HUDEP-2 (cell line): ENCODE data around the gene ELAVL2.

Source experiments
- DNase-seq, 76 experiments: peaks; one replicate each; lab custom pipeline; 2025; ENCODE audit not compliant: unreplicated experiment in 76 of 76; lab: John Stamatoyannopoulos, UW

Gene ELAVL2

DNA sequence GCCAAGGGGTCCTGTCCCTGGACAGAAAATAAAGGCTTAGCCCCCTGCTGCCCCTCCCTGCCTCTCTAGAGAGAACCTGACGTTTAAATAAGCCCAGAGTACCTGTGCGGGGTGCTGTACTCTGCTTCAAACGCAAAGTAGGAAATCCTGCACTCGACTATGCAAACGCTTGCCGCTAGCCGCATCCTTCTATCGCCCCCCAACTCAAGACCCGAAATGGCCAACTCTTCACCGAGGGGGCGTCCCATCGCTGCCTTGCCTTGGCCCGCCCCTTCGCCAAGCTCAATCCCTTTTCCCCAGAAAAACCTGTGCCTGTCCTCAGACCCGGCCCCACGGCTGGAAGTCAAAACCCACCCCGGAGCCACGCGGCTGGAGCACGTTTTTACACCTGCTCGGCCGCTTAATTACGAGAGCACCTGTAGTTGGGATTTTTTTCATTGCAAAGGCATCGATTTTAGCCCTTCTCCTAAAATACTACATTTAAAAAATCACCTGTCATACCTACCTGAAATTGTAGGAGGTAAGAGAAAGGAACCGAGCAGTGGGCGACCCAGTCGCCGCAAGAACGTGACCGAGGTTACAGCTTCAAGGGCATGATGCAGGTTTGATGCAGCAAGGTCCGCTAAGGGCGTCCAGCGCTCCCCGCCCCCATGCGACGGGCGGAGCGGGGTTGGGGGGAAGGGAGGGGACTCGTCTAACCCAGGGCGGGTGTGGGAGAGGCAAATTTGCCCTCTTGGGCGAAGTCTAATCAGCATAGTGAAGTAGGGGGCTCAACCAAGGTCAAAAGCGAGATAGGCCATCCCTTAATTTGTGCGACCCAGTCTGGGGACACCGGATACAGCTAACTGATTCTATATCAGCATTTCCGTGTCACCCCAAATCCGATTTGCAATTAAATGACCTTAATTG is 3.5 kb downstream of the ELAVL2 start:
- DNase-seq: no peak

DNA sequence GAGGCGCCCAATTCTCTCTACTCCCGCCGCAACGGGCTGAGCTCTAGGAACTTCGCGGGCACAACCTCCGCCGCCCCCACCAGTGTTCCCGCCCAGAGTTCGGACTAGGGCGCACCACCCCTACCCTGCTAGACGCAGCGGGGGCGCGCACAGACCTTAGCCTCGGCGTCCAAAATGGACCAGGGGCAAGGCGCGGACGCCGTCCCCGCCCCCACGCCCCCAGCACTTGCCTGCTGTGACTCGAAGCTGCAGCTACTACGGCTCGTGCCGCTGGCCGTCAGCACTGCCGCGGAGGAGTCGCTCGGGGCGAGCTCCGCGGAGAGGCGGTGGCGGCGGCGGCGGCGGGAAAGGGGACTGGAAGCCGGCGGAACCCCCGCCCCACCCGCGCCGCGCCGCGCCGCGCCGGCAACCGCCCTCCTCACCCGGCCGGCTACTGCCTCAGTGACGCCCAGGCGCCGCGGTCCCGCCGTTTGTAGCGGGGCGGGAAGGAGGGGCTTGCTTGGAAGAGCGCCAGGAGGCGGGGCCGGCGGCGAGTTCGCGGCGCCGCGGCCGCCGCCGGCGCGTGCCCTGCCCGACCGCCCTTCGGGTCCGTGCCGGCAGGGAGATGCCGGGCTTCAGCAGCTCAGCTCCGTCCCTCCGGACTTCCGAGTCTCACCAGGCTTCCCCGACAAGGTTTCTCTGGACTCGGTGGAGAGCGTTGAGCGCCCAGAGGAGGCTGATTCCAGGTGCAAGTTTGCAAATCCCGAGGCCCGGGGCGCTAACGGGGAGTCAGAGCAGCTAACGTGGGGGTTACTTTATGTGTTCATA is 4.5 kb downstream of the ELAVL2 start:
- no peak for DNase-seq

GRCh38 chr9:23820451-23821374 is 5.3 kb downstream of the ELAVL2 start:
- DNase-seq: no peak

- DNase-seq: no peak
Measured at GRCh38 chr9:23819403-23819802, 6.6 kb downstream of the ELAVL2 start.

DNA sequence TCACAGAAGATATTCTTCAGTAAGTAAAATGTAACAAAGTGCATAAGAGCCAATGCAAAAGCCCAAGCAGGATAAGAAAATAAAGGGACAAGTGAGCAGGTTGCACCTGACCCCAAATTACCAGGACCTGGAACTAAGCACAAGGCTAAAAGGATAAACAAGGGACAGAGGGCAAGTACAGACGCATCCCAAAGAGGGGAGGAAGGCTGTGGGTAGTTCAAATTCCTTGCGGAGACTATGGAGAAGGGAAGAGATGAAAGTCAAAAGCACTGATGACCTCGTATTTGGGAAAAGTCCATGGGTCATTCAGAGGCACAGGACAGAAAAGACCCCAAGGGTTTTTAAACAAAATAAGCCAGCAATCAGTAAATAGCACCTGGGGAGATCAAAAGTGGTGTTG is 11.8 kb downstream of the ELAVL2 start:
- DNase-seq: no peak

- no peak for DNase-seq
Measured at GRCh38 chr9:23812673-23813072, 13.4 kb downstream of the ELAVL2 start.

GRCh38 chr9:23811633-23812032 is 14.4 kb downstream of the ELAVL2 start:
- no peak for DNase-seq

GRCh38 chr9:23803216-23803615 is 22.8 kb downstream of the ELAVL2 start:
- DNase-seq: no peak

DNA sequence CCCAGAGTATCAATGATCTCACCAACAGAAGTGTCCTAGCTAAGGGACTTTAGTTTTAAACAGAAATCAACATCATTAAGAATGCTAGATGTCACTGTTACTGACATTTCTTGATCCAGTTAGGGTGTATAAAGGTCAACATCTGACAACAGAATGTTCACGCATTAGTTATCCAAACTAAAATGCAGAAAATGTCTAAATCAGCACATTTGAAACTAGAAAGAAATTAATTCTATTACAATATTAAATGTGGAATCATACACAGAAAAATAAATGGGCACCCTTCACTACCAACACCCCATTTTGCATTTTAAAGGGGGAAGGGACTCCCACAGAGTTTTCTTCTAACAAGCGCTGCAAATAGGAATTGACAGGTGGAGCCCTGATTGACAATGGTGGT is 24.5 kb downstream of the ELAVL2 start:
- DNase-seq: no peak

GRCh38 chr9:23799521-23799920 is 26.5 kb downstream of the ELAVL2 start:
- DNase-seq: no peak

DNA sequence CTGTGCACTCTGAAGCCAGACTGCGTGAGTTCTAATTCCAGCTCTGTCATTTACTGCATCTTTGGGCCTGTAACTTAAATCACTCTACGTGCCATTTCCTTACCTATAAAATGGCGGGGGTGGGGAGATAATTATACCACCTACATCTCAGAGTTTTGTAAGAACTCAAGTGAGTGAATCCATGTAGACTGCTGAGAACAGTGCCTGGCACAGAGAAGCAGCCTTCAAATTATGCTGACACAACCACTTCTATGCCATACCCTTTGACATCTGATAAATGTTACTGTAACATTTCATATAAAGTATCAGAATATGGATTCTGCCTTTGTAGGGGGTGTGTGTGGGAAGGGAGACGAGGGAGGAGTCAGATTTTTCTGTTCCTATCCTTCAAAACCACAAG is 27.7 kb downstream of the ELAVL2 start:
- DNase-seq: no peak

DNA sequence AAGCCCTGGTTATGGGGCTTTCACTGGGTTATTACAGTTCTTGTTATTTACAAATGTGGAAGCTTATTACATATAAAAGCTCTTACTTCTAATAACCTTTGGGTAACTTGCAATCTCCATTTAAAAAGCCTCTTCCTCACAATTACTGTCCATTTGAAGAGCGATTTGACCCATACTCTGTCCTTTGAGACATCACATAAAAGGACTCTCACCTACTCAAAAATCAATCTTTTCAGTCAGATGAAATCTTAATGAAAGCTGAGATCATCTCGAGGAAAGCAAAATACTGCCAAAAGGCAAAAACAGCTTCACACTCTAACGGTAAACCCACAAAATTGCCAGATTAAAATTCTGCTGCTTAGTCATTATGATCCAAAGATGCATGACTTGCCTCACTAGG is 29.8 kb downstream of the ELAVL2 start:
- no peak for DNase-seq

GRCh38 chr9:23790351-23791260 is 35.4 kb downstream of the ELAVL2 start:
- DNase-seq: no peak

- no peak for DNase-seq
Measured at GRCh38 chr9:23789529-23790254, 36.3 kb downstream of the ELAVL2 start.

GRCh38 chr9:23784962-23785361 is 41.1 kb downstream of the ELAVL2 start:
- no peak for DNase-seq

DNA sequence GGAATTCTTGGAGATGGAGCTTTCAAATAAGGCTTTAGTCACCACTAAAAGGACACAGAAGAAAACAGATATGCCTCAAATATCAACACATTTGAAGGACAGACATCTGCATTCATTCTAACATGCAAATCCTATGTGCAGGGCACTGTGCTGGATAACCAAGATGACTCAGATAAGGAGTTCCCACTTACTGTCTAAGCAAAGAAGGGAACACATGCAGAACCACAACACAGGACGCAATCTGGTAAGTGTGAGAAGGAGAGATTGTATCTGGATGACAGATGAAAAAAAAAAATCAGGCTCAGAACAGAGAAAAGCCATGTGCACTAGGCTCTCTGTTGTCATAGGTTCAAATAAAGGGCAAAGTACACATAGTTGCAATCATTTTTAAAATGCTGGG is 42.5 kb downstream of the ELAVL2 start:
- DNase-seq: no peak

DNA sequence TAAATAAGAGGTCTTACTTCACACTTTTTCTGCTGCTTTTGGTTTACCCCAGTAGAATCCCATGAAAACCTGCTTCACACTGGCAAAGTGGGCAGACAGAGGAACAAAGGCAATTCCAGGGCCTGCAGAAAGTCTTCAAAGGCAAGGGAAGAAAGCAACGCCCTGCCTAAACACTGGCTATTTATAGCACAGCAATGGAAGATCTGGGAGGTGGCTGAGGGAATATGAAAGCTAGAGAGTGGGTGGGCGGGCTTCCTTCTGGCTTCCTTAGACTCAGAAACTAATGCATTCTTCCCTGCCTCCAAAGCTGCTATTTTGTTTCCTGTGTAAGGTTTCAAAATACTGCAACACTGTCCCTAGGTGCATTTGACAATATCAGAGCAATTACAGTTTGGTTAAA is 46.8 kb downstream of the ELAVL2 start:
- no peak for DNase-seq

- DNase-seq: no peak
Measured at GRCh38 chr9:23777328-23777727, 48.7 kb downstream of the ELAVL2 start.

GRCh38 chr9:23775549-23775948 is 50.5 kb downstream of the ELAVL2 start:
- no peak for DNase-seq
